NCI-H2107 (cell line): Measurements from ENCODE around the gene SLC25A36.
"Not testable (repeated sequence)": the region's sequence is repeated elsewhere in the genome, so short reads cannot be mapped to it uniquely, and the experiment has no call there.

Experiments used
- DNase-seq: peaks from one replicate; lab custom pipeline; 2025; lab: John Stamatoyannopoulos, UW

SLC25A36 gene

GRCh38 chr3:140931801-140932200 lies 9.8 kb upstream of the SLC25A36 start:
- DNase-seq, result no peak

GRCh38 chr3:140933109-140933508 lies 8.5 kb upstream of the SLC25A36 start:
- no peak for DNase-seq

GRCh38 chr3:140933552-140933951 lies 8.1 kb upstream of the SLC25A36 start:
- no peak for DNase-seq

GRCh38 chr3:140939305-140939704 lies 2.3 kb upstream of the SLC25A36 start:
- DNase-seq, result not testable (repeated sequence)

GRCh38 chr3:140941090-140941433 lies 574 bp upstream of the SLC25A36 start:
- no peak for DNase-seq

- DNase-seq, result peak; percentile 15
Observed at GRCh38 chr3:140942221-140943104, 827 bp downstream of the SLC25A36 start.

GRCh38 chr3:140943781-140944552 lies 2.3 kb downstream of the SLC25A36 start:
- DNase-seq, result no peak

GRCh38 chr3:140948460-140949249 lies 7.0 kb downstream of the SLC25A36 start:
- DNase-seq, result no peak

GRCh38 chr3:140950144-140950543 lies 8.5 kb downstream of the SLC25A36 start:
- no peak for DNase-seq

- DNase-seq, result no peak
Observed at GRCh38 chr3:140950863-140951262, 9.2 kb downstream of the SLC25A36 start.

- not testable (repeated sequence) for DNase-seq
Observed at GRCh38 chr3:140951750-140952149, 10.1 kb downstream of the SLC25A36 start.

GRCh38 chr3:140953028-140953960 lies 11.7 kb downstream of the SLC25A36 start:
- DNase-seq, result no peak

- DNase-seq, result no peak
Observed at GRCh38 chr3:140954576-140954975, 12.9 kb downstream of the SLC25A36 start.

- no peak for DNase-seq
Observed at GRCh38 chr3:140955645-140956044, 14.0 kb downstream of the SLC25A36 start.

- DNase-seq, result no peak
Observed at GRCh38 chr3:140956058-140956835, 14.6 kb downstream of the SLC25A36 start.

GRCh38 chr3:140972833-140973232 lies 31.2 kb downstream of the SLC25A36 start:
- DNase-seq, result no peak

- DNase-seq, result no peak
Observed at GRCh38 chr3:140974900-140975299, 33.3 kb downstream of the SLC25A36 start.

GRCh38 chr3:140980663-140981062 lies 39.0 kb downstream of the SLC25A36 start:
- no peak for DNase-seq

- DNase-seq, result not testable (repeated sequence)
Observed at GRCh38 chr3:140987792-140988191, 46.2 kb downstream of the SLC25A36 start.

- DNase-seq, result no peak
Observed at GRCh38 chr3:140994316-140994715, 52.7 kb downstream of the SLC25A36 start.
